ENCODE data around the gene KDM8.
"Not testable (repeated sequence)": the region's sequence is repeated elsewhere in the genome, so short reads cannot be mapped to it uniquely, and the experiment has no call there.

The KDM8 gene

GRCh38 chr16:27248036-27248435 is 44.7 kb downstream of the KDM8 start:
- H3K4me3 ChIP-seq (ENCODE audit: low read length): no peak overlapping the region
- TF ChIP-seq, protein P1, sequence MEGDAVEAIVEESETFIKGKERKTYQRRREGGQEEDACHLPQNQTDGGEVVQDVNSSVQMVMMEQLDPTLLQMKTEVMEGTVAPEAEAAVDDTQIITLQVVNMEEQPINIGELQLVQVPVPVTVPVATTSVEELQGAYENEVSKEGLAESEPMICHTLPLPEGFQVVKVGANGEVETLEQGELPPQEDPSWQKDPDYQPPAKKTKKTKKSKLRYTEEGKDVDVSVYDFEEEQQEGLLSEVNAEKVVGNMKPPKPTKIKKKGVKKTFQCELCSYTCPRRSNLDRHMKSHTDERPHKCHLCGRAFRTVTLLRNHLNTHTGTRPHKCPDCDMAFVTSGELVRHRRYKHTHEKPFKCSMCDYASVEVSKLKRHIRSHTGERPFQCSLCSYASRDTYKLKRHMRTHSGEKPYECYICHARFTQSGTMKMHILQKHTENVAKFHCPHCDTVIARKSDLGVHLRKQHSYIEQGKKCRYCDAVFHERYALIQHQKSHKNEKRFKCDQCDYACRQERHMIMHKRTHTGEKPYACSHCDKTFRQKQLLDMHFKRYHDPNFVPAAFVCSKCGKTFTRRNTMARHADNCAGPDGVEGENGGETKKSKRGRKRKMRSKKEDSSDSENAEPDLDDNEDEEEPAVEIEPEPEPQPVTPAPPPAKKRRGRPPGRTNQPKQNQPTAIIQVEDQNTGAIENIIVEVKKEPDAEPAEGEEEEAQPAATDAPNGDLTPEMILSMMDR (IDR thresholded peaks at IDR 0.05; ENCODE audit: insufficient read depth, low read depth, low read length, missing control alignments): no peak
- peak; percentile 41 for DNase-seq (ENCODE audit: low read depth)

- not testable (repeated sequence) for DNase-seq (ENCODE audit: low read depth); H3K4me3 ChIP-seq (ENCODE audit: low read length)
These were observed 45.6 kb downstream of the KDM8 start for GRCh38 chr16:27248886-27249285.

GRCh38 chr16:27251541-27252205 is 48.3 kb downstream of the KDM8 start:
- DNase-seq (ENCODE audit: low read depth): no peak
- H3K4me3 ChIP-seq (ENCODE audit: low read length): no peak overlapping the region
- TF ChIP-seq, protein P1 (IDR thresholded peaks at IDR 0.05; ENCODE audit: insufficient read depth, low read depth, low read length, missing control alignments): no peak

GRCh38 chr16:27252206-27252585 is 48.9 kb downstream of the KDM8 start:
- TF ChIP-seq, protein P1 (IDR thresholded peaks at IDR 0.05; ENCODE audit: insufficient read depth, low read depth, low read length, missing control alignments): no peak
- no peak for DNase-seq (ENCODE audit: low read depth)
- no peak overlapping the region for H3K4me3 ChIP-seq (ENCODE audit: low read length)

DNA sequence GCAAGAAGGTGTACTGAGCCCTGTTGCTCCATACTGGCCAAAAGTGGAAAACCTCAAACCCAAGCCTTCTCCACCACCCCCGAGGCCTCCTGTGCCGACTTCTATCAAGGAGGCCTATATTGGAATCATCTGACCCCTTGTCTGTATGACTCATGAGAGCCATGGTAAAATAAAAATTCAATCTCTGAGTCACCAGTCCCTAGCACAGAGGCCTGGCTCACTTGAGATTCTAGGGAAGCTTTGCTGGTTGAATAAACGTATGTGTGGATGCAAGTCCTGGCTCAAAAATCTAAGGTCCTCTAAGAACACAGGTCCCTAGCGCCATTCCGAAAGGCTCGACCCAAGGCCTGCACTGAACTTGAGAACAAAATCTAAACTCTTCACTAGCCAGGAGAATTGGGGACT is 50.2 kb downstream of the KDM8 start:
- H3K4me3 ChIP-seq (ENCODE audit: low read length): no peak overlapping the region
- TF ChIP-seq, protein P1 (IDR thresholded peaks at IDR 0.05; ENCODE audit: insufficient read depth, low read depth, low read length, missing control alignments): no peak
- peak; percentile 81 for DNase-seq (ENCODE audit: low read depth)

DNA sequence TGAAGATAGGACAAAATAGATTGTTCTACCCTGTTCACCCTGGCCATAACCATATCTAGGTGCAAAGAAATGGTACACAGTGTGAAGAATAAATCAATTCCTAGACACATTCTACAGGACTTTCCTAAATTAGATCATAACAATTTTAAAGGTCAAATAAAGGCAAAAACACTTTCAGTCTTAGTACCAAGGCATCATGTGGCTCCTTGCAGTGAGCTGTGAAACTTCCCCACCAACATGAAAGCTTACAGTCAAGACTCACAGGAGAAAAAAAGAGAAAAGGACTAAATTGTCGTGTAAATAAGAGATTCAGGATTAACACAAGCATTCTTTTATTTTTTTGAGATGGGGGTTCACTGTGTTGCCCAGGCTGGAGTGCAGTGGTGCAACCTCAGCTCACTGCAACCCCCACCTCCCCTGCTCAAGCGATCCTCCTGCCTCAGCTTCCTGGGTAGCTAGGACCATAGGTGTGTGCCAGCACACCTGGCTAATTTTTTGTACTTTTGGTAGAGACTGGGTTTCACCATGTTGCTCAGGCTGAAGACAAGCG is 51.0 kb downstream of the KDM8 start:
- no peak overlapping the region for H3K4me3 ChIP-seq (ENCODE audit: low read length)
- TF ChIP-seq, protein P1 (IDR thresholded peaks at IDR 0.05; ENCODE audit: insufficient read depth, low read depth, low read length, missing control alignments): no peak
- no peak for DNase-seq (ENCODE audit: low read depth)

- DNase-seq (ENCODE audit: low read depth): no peak
- TF ChIP-seq, protein P1 (IDR thresholded peaks at IDR 0.05; ENCODE audit: insufficient read depth, low read depth, low read length, missing control alignments): no peak
These were observed 53.5 kb downstream of the KDM8 start for GRCh38 chr16:27256861-27257260.

More at GRCh38 chr16:27256861-27257260, 53.5 kb downstream of the KDM8 start:
- no peak overlapping the region for H3K4me3 ChIP-seq (ENCODE audit: low read length)
